GM18951 (cell line): Measurements from ENCODE around the gene RASGRP2.

ENCODE experiments used
- POLR2A ChIP-seq: IDR thresholded peaks from 4 replicates; pipeline ENCODE4 v1.6.1; 2011; ENCODE audit warnings: mild to moderate bottlenecking; ENCODE audit not compliant: insufficient read length, insufficient read depth; ENCODE audit errors: extremely low read depth
- in situ Hi-C: fragments of 300-500 bp; cut with MboI; formaldehyde crosslinking; loops from one replicate; pipeline ENCODE4 v1.12.0; 2022; ENCODE audit warnings: low sequenced_read_pairs, mixed read lengths, inconsistent platforms; ENCODE audit not compliant: unreplicated experiment

Gene RASGRP2

GRCh38 chr11:64743591-64744543 lies at the start of gene RASGRP2:
Gene RASGRP2 (minus strand): TSS chr11:64744142. CDS start chr11:64742866, 1,276 bp downstream.
- TF ChIP-seq POLR2A: peak; percentile 21
- in situ Hi-C loops: no loop called here

- in situ Hi-C loops: no loop called here
These were observed 48.5 kb upstream of the RASGRP2 start for GRCh38 chr11:64792482-64792881.

GRCh38 chr11:64791781-64792291 lies 47.9 kb upstream of the RASGRP2 start:
- TF ChIP-seq POLR2A: no peak
- in situ Hi-C loops: no loop called here

More at GRCh38 chr11:64792482-64792881, 48.5 kb upstream of the RASGRP2 start:
- no peak for TF ChIP-seq POLR2A

GRCh38 chr11:64790205-64791095 lies 46.5 kb upstream of the RASGRP2 start:
- in situ Hi-C loops: no loop called here
- TF ChIP-seq POLR2A: no peak

GRCh38 chr11:64789331-64790204 lies 45.6 kb upstream of the RASGRP2 start:
- TF ChIP-seq POLR2A: no peak
- in situ Hi-C loops: no loop called here

GRCh38 chr11:64788321-64789215 lies 44.6 kb upstream of the RASGRP2 start:
- in situ Hi-C loops: no loop called here
- TF ChIP-seq POLR2A: no peak

GRCh38 chr11:64787526-64788320 lies 43.8 kb upstream of the RASGRP2 start:
- in situ Hi-C loops: no loop called here

GRCh38 chr11:64786308-64786707 lies 42.4 kb upstream of the RASGRP2 start:
- TF ChIP-seq POLR2A: no peak
- in situ Hi-C loops: no loop called here

More at GRCh38 chr11:64787526-64788320, 43.8 kb upstream of the RASGRP2 start:
- TF ChIP-seq POLR2A: no peak

- TF ChIP-seq POLR2A: no peak
- in situ Hi-C loops: no loop called here
These were observed 41.1 kb upstream of the RASGRP2 start for GRCh38 chr11:64784813-64785581.
